Osteocyte (in vitro differentiated cells): Measurements from ENCODE around the gene RFX8. TPM values are rescaled to one million over a fixed set of nuclear protein-coding genes. Genes with fewer than 3 reads are reported as not detected.

Experiments
- DNase-seq: peaks from one replicate; pipeline ENCODE4 v3.0.0; 2021; ENCODE audit warnings: mixed read lengths; ENCODE audit not compliant: unreplicated experiment; ENCODE audit errors: extremely low spot score
- H3K27ac Mint-ChIP-seq: one replicate; pipeline ENCODE4 v1.8.0; 2021; ENCODE audit warnings: mild to moderate bottlenecking, mixed read lengths; ENCODE audit not compliant: unreplicated experiment
- H3K27me3 Mint-ChIP-seq: one replicate; pipeline ENCODE4 v1.8.0; 2021; ENCODE audit warnings: mixed read lengths; ENCODE audit not compliant: unreplicated experiment
- H3K36me3 Mint-ChIP-seq: one replicate; pipeline ENCODE4 v1.8.0; 2021; ENCODE audit warnings: mixed read lengths; ENCODE audit not compliant: unreplicated experiment
- H3K4me1 Mint-ChIP-seq: one replicate; pipeline ENCODE4 v1.8.0; 2021; ENCODE audit warnings: mixed read lengths; ENCODE audit not compliant: unreplicated experiment
- H3K4me3 Mint-ChIP-seq: one replicate; pipeline ENCODE4 v1.8.0; 2021; ENCODE audit warnings: mild to moderate bottlenecking, moderate library complexity, mixed read lengths; ENCODE audit not compliant: unreplicated experiment
- H3K9me3 Mint-ChIP-seq: one replicate; pipeline ENCODE4 v1.8.0; 2021; ENCODE audit warnings: mixed read lengths; ENCODE audit not compliant: unreplicated experiment
- CTCF ChIP-seq: fragments of 200-600 bp; sonication (generic); IDR thresholded peaks from 2 replicates; pipeline ENCODE4 v1.5.0; 2021; ENCODE audit warnings: antibody characterized with exemption, mild to moderate bottlenecking, moderate library complexity
- total RNA-seq: library from RNA; stranded (reverse); gene quantifications from 2 replicates; pipeline ENCODE4 v1.2.1, GENCODE V29; 2021

RFX8 gene
- total RNA-seq, 1 donor from 2014 or later = not detected

GRCh38 chr2:101433465-101433864 is 41.4 kb downstream of the RFX8 start:
- TF ChIP-seq CTCF = no peak
- H3K9me3 Mint-ChIP-seq = no peaks in the 10 kb centered on the region

GRCh38 chr2:101432411-101433181 is 42.3 kb downstream of the RFX8 start:
- Mint-ChIP-seq H3K4me3 (no peak overlapping the region), H3K27ac (no peak overlapping the region), H3K36me3 (no peaks in the 10 kb centered on the region), H3K27me3 (no peaks in the 10 kb centered on the region), H3K4me1 (peaks cover 6% of the 10 kb centered on the region), H3K9me3 (no peaks in the 10 kb centered on the region)
- peak; percentile 62 for DNase-seq
- TF ChIP-seq CTCF = no peak

More at GRCh38 chr2:101433465-101433864, 41.4 kb downstream of the RFX8 start:
- H3K36me3 Mint-ChIP-seq = no peaks in the 10 kb centered on the region
- no peak overlapping the region for H3K27ac Mint-ChIP-seq
- H3K4me3 Mint-ChIP-seq = no peak overlapping the region
- no peaks in the 10 kb centered on the region for H3K27me3 Mint-ChIP-seq
- no peak for DNase-seq
- peaks cover 6% of the 10 kb centered on the region for H3K4me1 Mint-ChIP-seq

- TF ChIP-seq CTCF = no peak
- Mint-ChIP-seq H3K4me3 (no peak overlapping the region), H3K9me3 (no peaks in the 10 kb centered on the region), H3K36me3 (no peaks in the 10 kb centered on the region), H3K27me3 (no peaks in the 10 kb centered on the region), H3K4me1 (peaks cover 6% of the 10 kb centered on the region), H3K27ac (no peak overlapping the region)
- no peak for DNase-seq
Measured at GRCh38 chr2:101431486-101431885, 43.4 kb downstream of the RFX8 start.

- H3K9me3 Mint-ChIP-seq = no peaks in the 10 kb centered on the region
- peaks cover 3% of the 10 kb centered on the region for H3K4me1 Mint-ChIP-seq
- no peaks in the 10 kb centered on the region for H3K36me3 Mint-ChIP-seq
- no peak for DNase-seq
- H3K27ac Mint-ChIP-seq = no peak overlapping the region
- no peak overlapping the region for H3K4me3 Mint-ChIP-seq
- TF ChIP-seq CTCF = no peak
- H3K27me3 Mint-ChIP-seq = no peaks in the 10 kb centered on the region
Measured at GRCh38 chr2:101430156-101430555, 44.8 kb downstream of the RFX8 start.

GRCh38 chr2:101429453-101429852 is 45.5 kb downstream of the RFX8 start:
- no peak for TF ChIP-seq CTCF
- no peaks in the 10 kb centered on the region for H3K4me1 Mint-ChIP-seq
- peak; percentile 51 for DNase-seq
- no peaks in the 10 kb centered on the region for H3K9me3 Mint-ChIP-seq
- no peaks in the 10 kb centered on the region for H3K36me3 Mint-ChIP-seq
- H3K27ac Mint-ChIP-seq = no peak overlapping the region
- no peaks in the 10 kb centered on the region for H3K27me3 Mint-ChIP-seq
- no peak overlapping the region for H3K4me3 Mint-ChIP-seq
